Tibial nerve (tissue), 4 donors: ENCODE measurements around the gene OTUD1.

Experiments
- EP300 ChIP-seq, 2 donors: sonication (generic); formaldehyde crosslinking; IDR thresholded peaks; one replicate each; pipeline ENCODE4 v1.6.1; 2017; ENCODE audit warnings: antibody characterized with exemption in 2 of 2, mild to moderate bottlenecking in 1 of 2
- TF ChIP-seq, protein P1 (sequence below), 5 experiments: fragments of 200-600 bp in 3 of 5; fragments of 450-650 bp in 2 of 5; sonication (generic) in 3 of 5; IDR thresholded peaks; one replicate each; pipeline ENCODE4 v1.5.1; 2016 to 2019; ENCODE audit warnings: antibody characterized with exemption in 5 of 5, mild to moderate bottlenecking in 3 of 5, moderate library complexity in 2 of 5

DNA sequence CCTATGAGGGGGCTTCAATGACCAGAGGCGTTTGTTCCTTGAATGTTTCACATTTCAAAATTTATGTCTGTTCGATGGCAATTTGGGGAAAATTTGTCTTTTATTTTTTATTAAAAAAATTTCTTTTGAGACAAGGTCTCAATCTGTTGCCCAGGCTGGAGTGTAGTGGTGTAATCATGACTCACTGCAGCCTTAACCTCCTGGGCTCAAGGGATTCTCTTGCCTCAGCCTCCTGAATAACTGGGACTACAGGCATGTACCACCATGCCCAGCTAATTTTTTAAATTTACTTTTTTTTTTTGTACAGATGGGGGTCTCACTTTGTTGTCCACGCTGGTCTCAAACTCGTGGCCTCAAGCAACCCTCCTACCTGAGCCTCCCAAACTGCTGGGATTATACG is 39.7 kb downstream of the OTUD1 start:
- TF ChIP-seq, protein P1, sequence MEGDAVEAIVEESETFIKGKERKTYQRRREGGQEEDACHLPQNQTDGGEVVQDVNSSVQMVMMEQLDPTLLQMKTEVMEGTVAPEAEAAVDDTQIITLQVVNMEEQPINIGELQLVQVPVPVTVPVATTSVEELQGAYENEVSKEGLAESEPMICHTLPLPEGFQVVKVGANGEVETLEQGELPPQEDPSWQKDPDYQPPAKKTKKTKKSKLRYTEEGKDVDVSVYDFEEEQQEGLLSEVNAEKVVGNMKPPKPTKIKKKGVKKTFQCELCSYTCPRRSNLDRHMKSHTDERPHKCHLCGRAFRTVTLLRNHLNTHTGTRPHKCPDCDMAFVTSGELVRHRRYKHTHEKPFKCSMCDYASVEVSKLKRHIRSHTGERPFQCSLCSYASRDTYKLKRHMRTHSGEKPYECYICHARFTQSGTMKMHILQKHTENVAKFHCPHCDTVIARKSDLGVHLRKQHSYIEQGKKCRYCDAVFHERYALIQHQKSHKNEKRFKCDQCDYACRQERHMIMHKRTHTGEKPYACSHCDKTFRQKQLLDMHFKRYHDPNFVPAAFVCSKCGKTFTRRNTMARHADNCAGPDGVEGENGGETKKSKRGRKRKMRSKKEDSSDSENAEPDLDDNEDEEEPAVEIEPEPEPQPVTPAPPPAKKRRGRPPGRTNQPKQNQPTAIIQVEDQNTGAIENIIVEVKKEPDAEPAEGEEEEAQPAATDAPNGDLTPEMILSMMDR (IDR thresholded peaks at IDR 0.05): no peak
- TF ChIP-seq EP300 (IDR thresholded peaks at IDR 0.05): no peak
